Activated CD8-positive, alpha-beta T cell treated with anti-CD3 and anti-CD28 coated beads for 36 hours (primary cell): ENCODE measurements around the gene ZNFX1. TPM values are rescaled to one million over a fixed set of nuclear protein-coding genes. Genes with fewer than 3 reads are reported as not detected.

Experiments
- ATAC-seq: fragments of 200-7000 bp; cut with Tn5 transposase; one replicate; pipeline ENCODE4 v1.10.0; 2021; ENCODE audit warnings: mild to moderate bottlenecking, moderate library complexity
- CTCF ChIA-PET: fragments of 350-600 bp; sonication (Branson Sonifier 250); formaldehyde crosslinking; loops from one replicate; lab custom pipeline; 2021; ENCODE audit warnings: antibody characterized with exemption; lab: Charles Lee
- POLR2A ChIA-PET: fragments of 350-600 bp; sonication (Branson Sonifier 250); formaldehyde crosslinking; loops from one replicate; lab custom pipeline; 2021; ENCODE audit warnings: antibody characterized with exemption; lab: Charles Lee
- DNase-seq: peaks from one replicate; pipeline ENCODE4 v3.0.0-alpha.2; 2020
- H3K27ac Mint-ChIP-seq: one replicate; pipeline ENCODE4 v1.8.0; 2021; ENCODE audit warnings: mild to moderate bottlenecking, mixed read lengths
- H3K27me3 Mint-ChIP-seq: one replicate; pipeline ENCODE4 v1.8.0; 2021; ENCODE audit warnings: mixed read lengths
- H3K36me3 Mint-ChIP-seq: one replicate; pipeline ENCODE4 v1.8.0; 2021; ENCODE audit warnings: low read depth, mixed read lengths
- H3K4me1 Mint-ChIP-seq: one replicate; pipeline ENCODE4 v1.8.0; 2021; ENCODE audit warnings: low read depth, mixed read lengths
- H3K4me3 Mint-ChIP-seq: one replicate; pipeline ENCODE4 v1.8.0; 2021; ENCODE audit warnings: mild to moderate bottlenecking, moderate library complexity, mixed read lengths
- H3K9me3 Mint-ChIP-seq: one replicate; pipeline ENCODE4 v1.8.0; 2021; ENCODE audit warnings: mixed read lengths
- intact Hi-C: fragments of 100-400 bp; cut with micrococcal nuclease; formaldehyde crosslinking; loops from one replicate; pipeline ENCODE4 v1.10.0; 2022
- total RNA-seq, 2 experiments: library from RNA; stranded (reverse); gene quantifications; one replicate each; pipeline ENCODE4 v1.2.3, GENCODE V29; 2021
- TF ChIP-seq, protein P1 (sequence below): fragments of 200-600 bp; IDR thresholded peaks from one replicate; pipeline ENCODE4 v1.8.0; 2022; ENCODE audit warnings: antibody characterized with exemption, mild to moderate bottlenecking

Gene ZNFX1
- total RNA-seq, 2 experiments from 2014 or later = 27.4 to 27.7 TPM

DNA sequence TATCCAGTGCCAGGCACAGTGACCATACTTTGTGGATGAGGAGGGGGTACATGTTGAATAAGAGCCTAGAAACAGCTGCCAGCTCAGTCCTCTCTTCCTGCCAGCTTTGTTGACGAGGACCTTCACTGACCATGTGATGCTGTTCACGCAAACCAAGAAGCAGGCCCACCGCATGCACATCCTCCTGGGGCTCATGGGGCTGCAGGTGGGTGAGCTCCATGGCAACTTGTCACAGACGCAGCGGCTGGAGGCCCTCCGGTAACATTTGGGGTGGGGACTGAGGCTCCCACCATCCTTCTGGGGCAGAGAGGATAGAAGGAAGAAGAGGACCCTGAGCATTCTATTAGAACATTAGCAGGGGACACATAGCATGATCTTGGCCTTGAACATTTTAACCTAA, 43.0 kb downstream of the ZNFX1 start:
- no peaks in the 10 kb centered on the region for H3K9me3 Mint-ChIP-seq
- intact Hi-C loops = no loop called here
- peak overlapping the region; percentile 6 for H3K27ac Mint-ChIP-seq
- ChIA-PET CTCF (interaction anchor here (1.3 to 2.8 kb wide), 2 partner anchors 18 to 102 kb away, joined by 4 to 10 read pairs; no protein-coding TSS in a partner anchor), POLR2A (interaction anchor here (0.6 to 2.5 kb wide), 5 partner anchors 10 to 265 kb away, joined by 3 to 12 read pairs (median 3); partner anchors contain the start of gene CSE1L)
- peaks cover 52% of the 10 kb centered on the region for H3K36me3 Mint-ChIP-seq
- H3K4me1 Mint-ChIP-seq = peaks cover 10% of the 10 kb centered on the region
- TF ChIP-seq, protein P1, sequence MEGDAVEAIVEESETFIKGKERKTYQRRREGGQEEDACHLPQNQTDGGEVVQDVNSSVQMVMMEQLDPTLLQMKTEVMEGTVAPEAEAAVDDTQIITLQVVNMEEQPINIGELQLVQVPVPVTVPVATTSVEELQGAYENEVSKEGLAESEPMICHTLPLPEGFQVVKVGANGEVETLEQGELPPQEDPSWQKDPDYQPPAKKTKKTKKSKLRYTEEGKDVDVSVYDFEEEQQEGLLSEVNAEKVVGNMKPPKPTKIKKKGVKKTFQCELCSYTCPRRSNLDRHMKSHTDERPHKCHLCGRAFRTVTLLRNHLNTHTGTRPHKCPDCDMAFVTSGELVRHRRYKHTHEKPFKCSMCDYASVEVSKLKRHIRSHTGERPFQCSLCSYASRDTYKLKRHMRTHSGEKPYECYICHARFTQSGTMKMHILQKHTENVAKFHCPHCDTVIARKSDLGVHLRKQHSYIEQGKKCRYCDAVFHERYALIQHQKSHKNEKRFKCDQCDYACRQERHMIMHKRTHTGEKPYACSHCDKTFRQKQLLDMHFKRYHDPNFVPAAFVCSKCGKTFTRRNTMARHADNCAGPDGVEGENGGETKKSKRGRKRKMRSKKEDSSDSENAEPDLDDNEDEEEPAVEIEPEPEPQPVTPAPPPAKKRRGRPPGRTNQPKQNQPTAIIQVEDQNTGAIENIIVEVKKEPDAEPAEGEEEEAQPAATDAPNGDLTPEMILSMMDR = no peak
- no peak overlapping the region for H3K4me3 Mint-ChIP-seq
- ATAC-seq (no peak), DNase-seq (no peak)
- H3K27me3 Mint-ChIP-seq = no peaks in the 10 kb centered on the region

DNA sequence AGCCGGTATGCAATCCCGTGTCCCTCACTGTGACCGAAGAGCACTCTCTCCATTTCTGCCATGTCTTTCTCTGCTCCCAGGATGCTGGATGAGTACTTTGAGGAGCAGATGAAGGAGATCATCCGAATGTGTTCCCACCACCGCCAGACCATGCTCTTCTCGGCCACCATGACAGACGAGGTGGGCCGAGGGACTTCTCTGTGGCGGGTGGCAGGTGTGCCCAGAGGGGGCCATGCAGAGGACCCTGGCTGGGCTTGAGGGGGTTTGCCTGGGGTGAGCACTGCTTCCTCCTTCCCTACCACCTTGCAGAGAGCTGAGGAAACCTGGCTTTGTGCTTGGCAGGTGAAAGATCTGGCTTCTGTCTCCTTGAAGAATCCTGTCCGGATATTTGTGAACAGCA, 44.6 kb downstream of the ZNFX1 start:
- H3K27ac Mint-ChIP-seq = no peak overlapping the region
- no peak for ATAC-seq
- intact Hi-C loops = no loop called here
- no peak for DNase-seq
- no peaks in the 10 kb centered on the region for H3K9me3 Mint-ChIP-seq
- ChIA-PET POLR2A (interaction anchor here (0.8 to 2.5 kb wide), 2 partner anchors 12 to 14 kb away, joined by 4 to 12 read pairs; no protein-coding TSS in a partner anchor), CTCF (interaction anchor here (2.8 kb wide), 1 partner anchor 16 kb away, joined by 10 read pairs; no protein-coding TSS in a partner anchor)
- H3K4me3 Mint-ChIP-seq = no peak overlapping the region
- H3K36me3 Mint-ChIP-seq = peaks cover 52% of the 10 kb centered on the region
- TF ChIP-seq, protein P1 = no peak
- peaks cover 10% of the 10 kb centered on the region for H3K4me1 Mint-ChIP-seq
- H3K27me3 Mint-ChIP-seq = no peaks in the 10 kb centered on the region

DNA sequence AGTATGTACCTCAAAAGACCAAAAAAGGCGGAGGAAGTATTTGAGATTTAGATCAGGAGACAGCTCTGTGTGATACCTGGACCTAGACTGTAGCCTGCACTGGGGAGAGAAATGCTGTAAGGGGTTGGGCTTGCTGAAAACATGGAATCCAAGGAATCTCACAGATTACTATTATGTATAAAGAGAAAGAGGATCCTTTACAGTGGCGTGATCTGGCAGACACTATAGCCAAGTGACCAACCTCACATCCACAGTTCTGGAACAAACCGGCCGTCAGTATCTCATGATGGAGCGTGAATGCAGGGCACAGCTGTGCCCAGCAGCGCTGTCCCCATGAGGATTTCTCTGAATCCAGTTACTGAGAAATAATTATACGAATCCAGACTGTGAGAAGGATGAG, 46.4 kb downstream of the ZNFX1 start:
- Mint-ChIP-seq H3K27me3 (no peaks in the 10 kb centered on the region), H3K4me3 (no peak overlapping the region), H3K27ac (peak overlapping the region; percentile 59), H3K4me1 (peaks cover 10% of the 10 kb centered on the region), H3K36me3 (peaks cover 53% of the 10 kb centered on the region), H3K9me3 (no peaks in the 10 kb centered on the region)
- DNase-seq = no peak
- ATAC-seq = no peak
- ChIA-PET POLR2A (interaction anchor here (0.8 to 1.2 kb wide), 2 partner anchors 12 to 13 kb away, joined by 3 to 4 read pairs; no protein-coding TSS in a partner anchor), CTCF (no interaction called here)
- intact Hi-C loops = no loop called here
- TF ChIP-seq, protein P1 = no peak

GRCh38 chr20:49230561-49231133, 47.2 kb downstream of the ZNFX1 start:
- intact Hi-C loops = no loop called here
- H3K27me3 Mint-ChIP-seq = no peaks in the 10 kb centered on the region
- H3K36me3 Mint-ChIP-seq = peaks cover 55% of the 10 kb centered on the region
- ChIA-PET CTCF (interaction anchor here (1.7 kb wide), 1 partner anchor 14 kb away, joined by 9 read pairs; no protein-coding TSS in a partner anchor), POLR2A (interaction anchor here (1.2 kb wide), 1 partner anchor 13 kb away, joined by 4 read pairs; no protein-coding TSS in a partner anchor)
- no peaks in the 10 kb centered on the region for H3K9me3 Mint-ChIP-seq
- H3K4me3 Mint-ChIP-seq = no peak overlapping the region
- TF ChIP-seq, protein P1 = no peak
- no peak for DNase-seq
- H3K27ac Mint-ChIP-seq = peak overlapping the region; percentile 59
- H3K4me1 Mint-ChIP-seq = peaks cover 10% of the 10 kb centered on the region
- ATAC-seq = no peak

DNA sequence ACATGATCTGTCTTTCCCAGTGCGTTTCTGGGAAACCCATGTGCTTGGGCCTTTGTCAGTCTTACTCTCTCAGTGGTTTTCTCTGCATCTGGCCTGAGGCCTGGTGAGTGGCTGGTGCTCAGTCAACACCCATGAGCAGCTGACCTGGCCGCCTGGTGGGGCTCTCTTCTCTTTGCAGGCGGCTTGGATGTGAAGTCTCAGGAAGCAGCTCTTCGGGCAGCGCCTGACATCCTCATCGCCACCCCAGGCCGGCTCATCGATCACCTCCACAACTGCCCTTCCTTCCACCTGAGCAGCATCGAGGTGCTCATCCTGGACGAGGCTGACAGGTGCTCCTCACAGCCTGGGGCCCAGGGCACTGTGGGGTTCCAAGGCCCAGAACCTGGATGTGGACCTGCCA, 47.8 kb downstream of the ZNFX1 start:
- ChIA-PET POLR2A (interaction anchor here (0.6 to 1.2 kb wide), 2 partner anchors 13 to 14 kb away, joined by 3 to 4 read pairs; no protein-coding TSS in a partner anchor), CTCF (interaction anchor here (1.7 kb wide), 1 partner anchor 13 kb away, joined by 9 read pairs; no protein-coding TSS in a partner anchor)
- TF ChIP-seq, protein P1 = no peak
- peak overlapping the region; percentile 34 for H3K27ac Mint-ChIP-seq
- no peaks in the 10 kb centered on the region for H3K9me3 Mint-ChIP-seq
- H3K27me3 Mint-ChIP-seq = no peaks in the 10 kb centered on the region
- no peak for ATAC-seq
- no peak for DNase-seq
- H3K4me1 Mint-ChIP-seq = peaks cover 10% of the 10 kb centered on the region
- H3K36me3 Mint-ChIP-seq = peaks cover 57% of the 10 kb centered on the region
- intact Hi-C loops = no loop called here
- H3K4me3 Mint-ChIP-seq = no peak overlapping the region
